Peyer's patch (tissue), 4 donors: Measurements from ENCODE around the gene ADAMTS2.

ENCODE experiments used
- POLR2A ChIP-seq, 2 donors: fragments of 450-650 bp; IDR thresholded peaks; one replicate each; pipeline ENCODE4 v1.5.1; 2017; ENCODE audit warnings: antibody characterized with exemption in 2 of 2, mild to moderate bottlenecking in 2 of 2, moderate library complexity in 2 of 2
- TF ChIP-seq, protein P1 (sequence below), 6 experiments: fragments of 450-650 bp in 4 of 6; fragments of 200-600 bp in 2 of 6; sonication (generic) in 1 of 6; IDR thresholded peaks; one replicate each; pipeline ENCODE4 v1.5.1; 2017 to 2019; ENCODE audit warnings: antibody characterized with exemption in 6 of 6, mild to moderate bottlenecking in 3 of 6, moderate library complexity in 1 of 6

DNA sequence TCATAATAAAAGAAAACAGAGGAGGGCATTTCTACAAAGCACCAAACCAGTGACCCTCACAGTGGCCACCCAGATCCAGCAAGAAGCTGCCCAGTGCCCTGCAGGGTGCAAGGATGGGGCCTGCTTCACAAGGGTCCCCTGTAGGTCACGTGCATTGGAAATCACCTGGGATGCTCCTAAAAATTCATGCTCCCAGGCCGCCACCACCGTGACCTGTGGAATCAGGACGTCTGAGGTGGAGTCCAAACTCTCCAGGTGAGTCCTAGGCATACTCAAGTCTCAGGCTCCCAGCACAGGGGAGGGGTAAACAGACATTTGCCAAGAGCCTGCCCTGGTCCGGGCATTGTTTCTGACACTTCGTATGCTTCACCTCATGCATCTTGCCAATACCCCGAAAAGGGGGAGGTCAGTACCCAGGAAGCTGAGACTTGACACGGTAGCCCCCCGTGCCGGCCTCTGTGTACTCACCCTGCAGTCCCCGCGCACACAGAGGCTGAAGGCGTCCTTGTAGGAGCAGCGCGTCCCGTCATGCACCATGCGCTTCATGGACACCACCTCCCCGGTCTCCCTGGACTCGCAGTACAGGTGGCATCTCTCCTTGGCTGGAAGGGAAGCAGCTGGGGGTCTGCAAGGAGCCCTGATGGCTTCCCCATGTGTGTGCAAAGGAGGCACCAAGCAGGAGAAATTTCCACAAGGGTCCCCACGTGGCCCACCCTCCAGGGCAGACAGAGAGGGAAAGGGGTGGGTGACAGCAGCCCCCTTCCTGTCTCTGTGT is 209.6 kb downstream of the ADAMTS2 start:
- TF ChIP-seq, protein P1, sequence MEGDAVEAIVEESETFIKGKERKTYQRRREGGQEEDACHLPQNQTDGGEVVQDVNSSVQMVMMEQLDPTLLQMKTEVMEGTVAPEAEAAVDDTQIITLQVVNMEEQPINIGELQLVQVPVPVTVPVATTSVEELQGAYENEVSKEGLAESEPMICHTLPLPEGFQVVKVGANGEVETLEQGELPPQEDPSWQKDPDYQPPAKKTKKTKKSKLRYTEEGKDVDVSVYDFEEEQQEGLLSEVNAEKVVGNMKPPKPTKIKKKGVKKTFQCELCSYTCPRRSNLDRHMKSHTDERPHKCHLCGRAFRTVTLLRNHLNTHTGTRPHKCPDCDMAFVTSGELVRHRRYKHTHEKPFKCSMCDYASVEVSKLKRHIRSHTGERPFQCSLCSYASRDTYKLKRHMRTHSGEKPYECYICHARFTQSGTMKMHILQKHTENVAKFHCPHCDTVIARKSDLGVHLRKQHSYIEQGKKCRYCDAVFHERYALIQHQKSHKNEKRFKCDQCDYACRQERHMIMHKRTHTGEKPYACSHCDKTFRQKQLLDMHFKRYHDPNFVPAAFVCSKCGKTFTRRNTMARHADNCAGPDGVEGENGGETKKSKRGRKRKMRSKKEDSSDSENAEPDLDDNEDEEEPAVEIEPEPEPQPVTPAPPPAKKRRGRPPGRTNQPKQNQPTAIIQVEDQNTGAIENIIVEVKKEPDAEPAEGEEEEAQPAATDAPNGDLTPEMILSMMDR (IDR thresholded peaks at IDR 0.05), result no peak
- no peak for TF ChIP-seq POLR2A (IDR thresholded peaks at IDR 0.05)
